ENCODE data around the gene NBDY. TPM values are rescaled to one million over a fixed set of nuclear protein-coding genes. Genes with fewer than 3 reads are reported as not detected.
"Not testable (repeated sequence)": the region's sequence is repeated elsewhere in the genome, so short reads cannot be mapped to it uniquely, and the experiment has no call there.

The NBDY gene
- total and polyA plus RNA-seq, 11 donors: 10.4 to 33.5 (median 26.2) TPM

GRCh38 chrX:56805399-56805798 lies 76.4 kb downstream of the NBDY start:
- Histone ChIP-seq H3K4me1 (peaks cover 0 to 12% (median 0%) of the 10 kb centered on the region in 12 donors), H3K9me3 (no peaks in the 10 kb centered on the region), H3K4me3 (no peak overlapping the region), H3K27me3 (peaks cover 0 to 8% (median 0%) of the 10 kb centered on the region in 9 donors), H3K36me3 (no peaks in the 10 kb centered on the region), H3K27ac (no peak overlapping the region)
- intact Hi-C loops (cut with DNase I): loop anchor here in 3 of 10 donors (5.0 to 10.0 kb wide), 3 partner anchors 169 to 649 kb away; no protein-coding TSS in a partner anchor
- TF ChIP-seq POLR2A (IDR thresholded peaks at IDR 0.05) (no peak), CTCF (IDR thresholded peaks at IDR 0.05) (no peak)
- ATAC-seq (no peak), DNase-seq (no peak)
- WGBS, 4 donors: 0 to 100% (median 98%) methylated on average over 1 of the region's 1 CpG

- intact Hi-C loops (cut with DNase I): loop anchor here in 3 of 10 donors (5.0 to 10.0 kb wide), 3 partner anchors 169 to 649 kb away; no protein-coding TSS in a partner anchor
- WGBS, 4 donors: 86 to 99% (median 95%) methylated on average over 2 of the region's 2 CpGs
- DNase-seq: not testable (repeated sequence)
Observed at GRCh38 chrX:56806176-56806575, 77.1 kb downstream of the NBDY start.

GRCh38 chrX:56811599-56811998 lies 82.6 kb downstream of the NBDY start:
- DNase-seq (no peak), ATAC-seq (no peak)
- Histone ChIP-seq H3K4me1 (peaks cover 0 to 18% (median 2%) of the 10 kb centered on the region in 12 donors), H3K4me3 (no peak overlapping the region), H3K9me3 (no peaks in the 10 kb centered on the region), H3K36me3 (no peaks in the 10 kb centered on the region), H3K27ac (no peak overlapping the region), H3K27me3 (peaks cover 0 to 8% (median 0%) of the 10 kb centered on the region in 9 donors)
- intact Hi-C loops (cut with DNase I): no loop called here
- TF ChIP-seq CTCF (IDR thresholded peaks at IDR 0.05) (no peak), POLR2A (IDR thresholded peaks at IDR 0.05) (no peak)
- WGBS, 4 donors: 82 to 97% (median 89%) methylated on average over 4 to 5 of the region's 5 CpGs

More at GRCh38 chrX:56806176-56806575, 77.1 kb downstream of the NBDY start:
- not testable (repeated sequence) for H3K27me3 ChIP-seq, H3K4me3 ChIP-seq, H3K27ac ChIP-seq, H3K9me3 ChIP-seq, H3K36me3 ChIP-seq, ATAC-seq
- H3K4me1 ChIP-seq: peaks cover 0 to 12% (median 0%) of the 10 kb centered on the region in 12 donors

- H3K36me3 ChIP-seq: peaks cover 0 to 6% (median 0%) of the 10 kb centered on the region in 9 donors
- peak overlapping the region in 7 of 12 donors; percentile 7 to 43 (median 33) for H3K4me3 ChIP-seq
- intact Hi-C loops (cut with DNase I): no loop called here
- DNase-seq (no peak), ATAC-seq (peak; percentile 20 to 75 (median 61))
- 29 to 39% (median 38%) methylated on average over 7 of the region's 7 CpGs for WGBS, 4 donors
- peaks cover 0 to 16% (median 0%) of the 10 kb centered on the region in 9 donors for H3K27me3 ChIP-seq
- H3K9me3 ChIP-seq: no peaks in the 10 kb centered on the region
- H3K4me1 ChIP-seq: peaks cover 0 to 18% (median 2%) of the 10 kb centered on the region in 12 donors
- TF ChIP-seq POLR2A (IDR thresholded peaks at IDR 0.05): no peak
- TF ChIP-seq CTCF (IDR thresholded peaks at IDR 0.05): no peak
- peak overlapping the region in 8 of 12 donors; percentile 3 to 82 (median 36) for H3K27ac ChIP-seq
Observed at GRCh38 chrX:56812515-56813105, 83.6 kb downstream of the NBDY start.
